Measurements from ENCODE around the gene HLA-DOA.

DNA sequence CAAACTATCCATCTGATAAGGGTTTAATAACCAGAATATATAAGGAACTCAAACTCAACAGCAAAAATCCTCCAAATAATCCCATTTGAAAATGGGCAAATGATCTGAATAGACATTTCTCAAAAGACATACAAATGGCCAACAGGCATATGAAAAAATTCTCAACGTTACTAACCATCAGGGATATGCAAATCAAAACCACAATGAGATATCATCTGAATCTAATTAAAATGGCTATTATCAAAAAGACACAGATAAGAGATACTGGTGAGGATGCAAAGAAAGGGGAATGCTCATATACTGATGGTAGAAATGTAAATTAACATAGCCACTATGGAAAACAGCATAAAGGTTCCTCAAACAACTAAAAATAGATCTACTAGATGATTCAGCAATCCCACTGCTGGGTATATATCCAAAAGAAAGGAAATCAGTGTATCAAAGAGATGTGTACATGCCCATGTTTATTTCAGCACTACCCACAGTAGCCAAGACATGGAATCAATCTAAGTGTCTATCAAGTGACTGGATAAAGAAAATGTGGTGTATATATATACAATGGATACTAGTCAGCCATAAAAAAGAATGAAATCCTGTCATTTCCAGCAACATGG lies 47.1 kb downstream of the HLA-DOA start:
- TF ChIP-seq POLR2A (IDR thresholded peaks at IDR 0.05): no peak
- TF ChIP-seq POLR2AphosphoS5 (IDR thresholded peaks at IDR 0.05): no peak
- TF ChIP-seq, protein P1, sequence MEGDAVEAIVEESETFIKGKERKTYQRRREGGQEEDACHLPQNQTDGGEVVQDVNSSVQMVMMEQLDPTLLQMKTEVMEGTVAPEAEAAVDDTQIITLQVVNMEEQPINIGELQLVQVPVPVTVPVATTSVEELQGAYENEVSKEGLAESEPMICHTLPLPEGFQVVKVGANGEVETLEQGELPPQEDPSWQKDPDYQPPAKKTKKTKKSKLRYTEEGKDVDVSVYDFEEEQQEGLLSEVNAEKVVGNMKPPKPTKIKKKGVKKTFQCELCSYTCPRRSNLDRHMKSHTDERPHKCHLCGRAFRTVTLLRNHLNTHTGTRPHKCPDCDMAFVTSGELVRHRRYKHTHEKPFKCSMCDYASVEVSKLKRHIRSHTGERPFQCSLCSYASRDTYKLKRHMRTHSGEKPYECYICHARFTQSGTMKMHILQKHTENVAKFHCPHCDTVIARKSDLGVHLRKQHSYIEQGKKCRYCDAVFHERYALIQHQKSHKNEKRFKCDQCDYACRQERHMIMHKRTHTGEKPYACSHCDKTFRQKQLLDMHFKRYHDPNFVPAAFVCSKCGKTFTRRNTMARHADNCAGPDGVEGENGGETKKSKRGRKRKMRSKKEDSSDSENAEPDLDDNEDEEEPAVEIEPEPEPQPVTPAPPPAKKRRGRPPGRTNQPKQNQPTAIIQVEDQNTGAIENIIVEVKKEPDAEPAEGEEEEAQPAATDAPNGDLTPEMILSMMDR (IDR thresholded peaks at IDR 0.05): no peak
